Caki2 (cell line): ENCODE measurements around the gene CFHR3. TPM values are rescaled to one million over a fixed set of nuclear protein-coding genes. Genes with fewer than 3 reads are reported as not detected.
"Not testable (repeated sequence)": the region's sequence is repeated elsewhere in the genome, so short reads cannot be mapped to it uniquely, and the experiment has no call there.

Experiments used
- DNase-seq: peaks from one replicate; pipeline ENCODE4 v3.0.0-alpha.2; 2015; ENCODE audit warnings: low read depth
- in situ Hi-C: cut with HindIII; loops from 2 replicates; pipeline ENCODE4 v1.10.0; 2016; ENCODE audit warnings: low sequenced_read_pairs, low pct_unique_long_range_greater_than_20kb, mixed read lengths
- total RNA-seq: library from RNA; depleted of rRNA; stranded (reverse); fragments of >200 nt; shearing (Covaris generic); gene quantifications from 2 replicates; pipeline ENCODE4 v1.2.3, GENCODE V29; 2014; ENCODE audit warnings: low replicate concordance; rRNA removed

Gene CFHR3
- total RNA-seq = not detected in 2 replicates

GRCh38 chr1:196774603-196775002 lies at the start of gene CFHR3:
TSS of gene CFHR3 (plus strand) at chr1:196774840. CDS start at chr1:196774887, 47 bp downstream.
- no peak for DNase-seq
- in situ Hi-C loops = no loop called here

GRCh38 chr1:196732526-196732925 lies 42.1 kb upstream of the CFHR3 start:
- in situ Hi-C loops = no loop called here
- no peak for DNase-seq

- in situ Hi-C loops = no loop called here
These were observed 41.3 kb upstream of the CFHR3 start for GRCh38 chr1:196733091-196733970.

GRCh38 chr1:196734006-196734405 lies 40.6 kb upstream of the CFHR3 start:
- no peak for DNase-seq
- in situ Hi-C loops = no loop called here

More at GRCh38 chr1:196733091-196733970, 41.3 kb upstream of the CFHR3 start:
- no peak for DNase-seq

GRCh38 chr1:196734460-196734859 lies 40.2 kb upstream of the CFHR3 start:
- in situ Hi-C loops = no loop called here
- DNase-seq = no peak

GRCh38 chr1:196738730-196739129 lies 35.9 kb upstream of the CFHR3 start:
- DNase-seq = no peak
- in situ Hi-C loops = no loop called here

GRCh38 chr1:196743244-196743643 lies 31.4 kb upstream of the CFHR3 start:
- peak; percentile 32 for DNase-seq
- in situ Hi-C loops = not testable (repeated sequence)

- in situ Hi-C loops, DNase-seq: not testable (repeated sequence)
These were observed 9.5 kb upstream of the CFHR3 start for GRCh38 chr1:196765019-196765740.

GRCh38 chr1:196769823-196770222 lies 4.8 kb upstream of the CFHR3 start:
- DNase-seq, in situ Hi-C loops: not testable (repeated sequence)

- in situ Hi-C loops = no loop called here
- no peak for DNase-seq
These were observed 927 bp upstream of the CFHR3 start for GRCh38 chr1:196773713-196774112.

GRCh38 chr1:196774175-196774574 lies 465 bp upstream of the CFHR3 start:
- no peak for DNase-seq
- in situ Hi-C loops = no loop called here

- no peak for DNase-seq
- in situ Hi-C loops = no loop called here
These were observed 3.0 kb downstream of the CFHR3 start for GRCh38 chr1:196777603-196778002.

GRCh38 chr1:196779093-196779492 lies 4.5 kb downstream of the CFHR3 start:
- in situ Hi-C loops = no loop called here
- DNase-seq = no peak

GRCh38 chr1:196791252-196791651 lies 16.6 kb downstream of the CFHR3 start:
- not testable (repeated sequence) for DNase-seq

GRCh38 chr1:196794103-196794502 lies 19.5 kb downstream of the CFHR3 start:
- in situ Hi-C loops, DNase-seq: not testable (repeated sequence)

More at GRCh38 chr1:196791252-196791651, 16.6 kb downstream of the CFHR3 start:
- in situ Hi-C loops = not testable (repeated sequence)

- DNase-seq = no peak
- in situ Hi-C loops = no loop called here
These were observed 23.3 kb downstream of the CFHR3 start for GRCh38 chr1:196797891-196798290.

- DNase-seq = not testable (repeated sequence)
These were observed 27.3 kb downstream of the CFHR3 start for GRCh38 chr1:196801920-196802319.

GRCh38 chr1:196808529-196809235 lies 34.0 kb downstream of the CFHR3 start:
- DNase-seq = no peak
- in situ Hi-C loops = no loop called here

More at GRCh38 chr1:196801920-196802319, 27.3 kb downstream of the CFHR3 start:
- in situ Hi-C loops = not testable (repeated sequence)
